Fibroblast of peridontal ligament (primary cell): ENCODE measurements around the gene UNC45A.

ENCODE experiments used
- DNase-seq: peaks from one replicate; pipeline ENCODE4 v3.0.0-alpha.2; 2010; ENCODE audit errors: extremely low read depth

Gene UNC45A

GRCh38 chr15:90966262-90966661 lies 31.2 kb downstream of the UNC45A start:
- DNase-seq, result no peak

- no peak for DNase-seq
Measured at GRCh38 chr15:90967206-90967605, 32.1 kb downstream of the UNC45A start.

- no peak for DNase-seq
Measured at GRCh38 chr15:90968434-90968833, 33.3 kb downstream of the UNC45A start.

GRCh38 chr15:90970274-90970673 lies 35.2 kb downstream of the UNC45A start:
- DNase-seq, result no peak

- DNase-seq, result no peak
Measured at GRCh38 chr15:90972133-90972532, 37.0 kb downstream of the UNC45A start.

GRCh38 chr15:90974216-90974615 lies 39.1 kb downstream of the UNC45A start:
- DNase-seq, result no peak

- DNase-seq, result no peak
Measured at GRCh38 chr15:90979582-90979981, 44.5 kb downstream of the UNC45A start.

- DNase-seq, result no peak
Measured at GRCh38 chr15:90981681-90982080, 46.6 kb downstream of the UNC45A start.

- peak; percentile 49 for DNase-seq
Measured at GRCh38 chr15:90982135-90982534, 47.0 kb downstream of the UNC45A start.

GRCh38 chr15:90986790-90987507 lies 51.9 kb downstream of the UNC45A start:
- DNase-seq, result no peak

- no peak for DNase-seq
Measured at GRCh38 chr15:90987561-90988141, 52.6 kb downstream of the UNC45A start.

GRCh38 chr15:90988296-90988695 lies 53.2 kb downstream of the UNC45A start:
- DNase-seq, result no peak

GRCh38 chr15:90989040-90989768 lies 54.1 kb downstream of the UNC45A start:
- DNase-seq, result no peak

- DNase-seq, result no peak
Measured at GRCh38 chr15:90990446-90990845, 55.4 kb downstream of the UNC45A start.

GRCh38 chr15:90991587-90992285 lies 56.7 kb downstream of the UNC45A start:
- no peak for DNase-seq

- DNase-seq, result no peak
Measured at GRCh38 chr15:90994059-90994416, 59.0 kb downstream of the UNC45A start.

GRCh38 chr15:90994417-90995311 lies 59.6 kb downstream of the UNC45A start, which contains the start of gene PRC1:
TSS of gene PRC1 (minus strand) at chr15:90994535. CDS start at chr15:90994417, 118 bp downstream.
- peak; percentile 95 for DNase-seq

- DNase-seq, result no peak
Measured at GRCh38 chr15:90998737-90999136, 63.7 kb downstream of the UNC45A start.

GRCh38 chr15:91001209-91001608 lies 66.1 kb downstream of the UNC45A start:
- DNase-seq, result no peak
